ENCODE measurements around the gene MRPL50.

Gene MRPL50

GRCh38 chr9:101417977-101418376 is 19.6 kb upstream of the MRPL50 start:
- Histone ChIP-seq H3K79me2 (ENCODE audit: insufficient read depth, low read length) (no peaks in the 10 kb centered on the region), H3K4me3 (ENCODE audit: insufficient read depth, low read length, poor library complexity, severe bottlenecking) (no peak overlapping the region), H4K20me1 (ENCODE audit: low read depth, low read length) (no peaks in the 10 kb centered on the region), H3K27me3 (ENCODE audit: low read length) (no peaks in the 10 kb centered on the region), H3K4me2 (ENCODE audit: low read depth, low read length, poor library complexity, severe bottlenecking) (no peak overlapping the region), H3K36me3 (ENCODE audit: low read length) (no peaks in the 10 kb centered on the region), H2AFZ (ENCODE audit: low read depth, low read length, severe bottlenecking) (no peak overlapping the region), H3K9ac (ENCODE audit: low read length) (no peak overlapping the region), H3K9me3 (ENCODE audit: insufficient read depth, low read length) (no peaks in the 10 kb centered on the region), H3K9me2 (replicated peaks; ENCODE audit: insufficient read depth, low read length) (no peaks in the 10 kb centered on the region), H3K27ac (ENCODE audit: low read depth, low read length) (no peak overlapping the region), H3F3A (ENCODE audit: insufficient read depth) (0 out of 2 replicates have a peak, but pooled peaks cover 4% of the 10 kb centered on the region)
- TF ChIP-seq, protein P1, sequence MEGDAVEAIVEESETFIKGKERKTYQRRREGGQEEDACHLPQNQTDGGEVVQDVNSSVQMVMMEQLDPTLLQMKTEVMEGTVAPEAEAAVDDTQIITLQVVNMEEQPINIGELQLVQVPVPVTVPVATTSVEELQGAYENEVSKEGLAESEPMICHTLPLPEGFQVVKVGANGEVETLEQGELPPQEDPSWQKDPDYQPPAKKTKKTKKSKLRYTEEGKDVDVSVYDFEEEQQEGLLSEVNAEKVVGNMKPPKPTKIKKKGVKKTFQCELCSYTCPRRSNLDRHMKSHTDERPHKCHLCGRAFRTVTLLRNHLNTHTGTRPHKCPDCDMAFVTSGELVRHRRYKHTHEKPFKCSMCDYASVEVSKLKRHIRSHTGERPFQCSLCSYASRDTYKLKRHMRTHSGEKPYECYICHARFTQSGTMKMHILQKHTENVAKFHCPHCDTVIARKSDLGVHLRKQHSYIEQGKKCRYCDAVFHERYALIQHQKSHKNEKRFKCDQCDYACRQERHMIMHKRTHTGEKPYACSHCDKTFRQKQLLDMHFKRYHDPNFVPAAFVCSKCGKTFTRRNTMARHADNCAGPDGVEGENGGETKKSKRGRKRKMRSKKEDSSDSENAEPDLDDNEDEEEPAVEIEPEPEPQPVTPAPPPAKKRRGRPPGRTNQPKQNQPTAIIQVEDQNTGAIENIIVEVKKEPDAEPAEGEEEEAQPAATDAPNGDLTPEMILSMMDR (IDR thresholded peaks at IDR 0.05; ENCODE audit: insufficient read depth, low read length, poor library complexity, severe bottlenecking), result no peak
- no peak for TF ChIP-seq EZH2phosphoT487 (conservative IDR thresholded peaks at IDR 0.05; ENCODE audit: low read length)

DNA sequence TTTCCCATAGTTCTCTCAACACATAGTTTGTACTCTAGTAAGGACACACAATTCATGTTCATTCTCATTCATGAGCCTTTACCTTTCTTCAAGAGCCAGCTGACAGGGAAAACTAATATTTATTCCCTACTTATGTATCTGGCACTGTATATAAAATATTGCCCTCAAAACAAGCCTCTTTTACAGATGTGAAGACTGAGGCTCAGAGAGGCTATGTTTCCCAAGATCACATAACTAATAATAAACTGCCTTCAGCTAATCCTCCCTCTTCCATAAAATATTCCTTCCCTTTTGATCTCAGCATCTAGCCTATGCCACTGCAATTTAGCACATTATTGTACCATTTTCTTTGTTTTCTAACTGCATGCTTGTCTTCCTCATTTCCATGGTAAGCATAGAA is 19.0 kb upstream of the MRPL50 start:
- Histone ChIP-seq H3K9me2 (replicated peaks; ENCODE audit: insufficient read depth, low read length) (no peaks in the 10 kb centered on the region), H3K27ac (ENCODE audit: low read depth, low read length) (no peak overlapping the region), H3F3A (ENCODE audit: insufficient read depth) (0 out of 2 replicates have a peak, but pooled peaks cover 4% of the 10 kb centered on the region), H3K79me2 (ENCODE audit: insufficient read depth, low read length) (no peaks in the 10 kb centered on the region), H3K4me3 (ENCODE audit: insufficient read depth, low read length, poor library complexity, severe bottlenecking) (no peak overlapping the region), H4K20me1 (ENCODE audit: low read depth, low read length) (no peaks in the 10 kb centered on the region), H2AFZ (ENCODE audit: low read depth, low read length, severe bottlenecking) (no peak overlapping the region), H3K36me3 (ENCODE audit: low read length) (no peaks in the 10 kb centered on the region), H3K9ac (ENCODE audit: low read length) (no peak overlapping the region), H3K4me2 (ENCODE audit: low read depth, low read length, poor library complexity, severe bottlenecking) (no peak overlapping the region), H3K9me3 (ENCODE audit: insufficient read depth, low read length) (no peaks in the 10 kb centered on the region), H3K27me3 (ENCODE audit: low read length) (no peaks in the 10 kb centered on the region)
- no peak for TF ChIP-seq EZH2phosphoT487 (conservative IDR thresholded peaks at IDR 0.05; ENCODE audit: low read length)
- TF ChIP-seq, protein P1 (IDR thresholded peaks at IDR 0.05; ENCODE audit: insufficient read depth, low read length, poor library complexity, severe bottlenecking), result no peak

GRCh38 chr9:101415578-101415977 is 17.2 kb upstream of the MRPL50 start:
- no peaks in the 10 kb centered on the region for H3K79me2 ChIP-seq (ENCODE audit: insufficient read depth, low read length)
- TF ChIP-seq EZH2phosphoT487 (conservative IDR thresholded peaks at IDR 0.05; ENCODE audit: low read length), result no peak
- TF ChIP-seq, protein P1 (IDR thresholded peaks at IDR 0.05; ENCODE audit: insufficient read depth, low read length, poor library complexity, severe bottlenecking), result no peak
- H3F3A ChIP-seq (ENCODE audit: insufficient read depth), result peaks cover 4% of the 10 kb centered on the region; the same call in 1 of the 2 replicates
- H3K9me3 ChIP-seq (ENCODE audit: insufficient read depth, low read length), result peaks cover 7% of the 10 kb centered on the region; the same call in 1 of the 2 replicates
- H3K4me2 ChIP-seq (ENCODE audit: low read depth, low read length, poor library complexity, severe bottlenecking), result no peak overlapping the region
- H3K36me3 ChIP-seq (ENCODE audit: low read length), result 0 out of 2 replicates have a peak, but pooled peaks cover 3% of the 10 kb centered on the region
- no peak overlapping the region for H3K4me3 ChIP-seq (ENCODE audit: insufficient read depth, low read length, poor library complexity, severe bottlenecking)
- no peaks in the 10 kb centered on the region for H4K20me1 ChIP-seq (ENCODE audit: low read depth, low read length)
- no peaks in the 10 kb centered on the region for H3K9me2 ChIP-seq (replicated peaks; ENCODE audit: insufficient read depth, low read length)
- no peak overlapping the region for H3K9ac ChIP-seq (ENCODE audit: low read length)
- no peak overlapping the region for H3K27ac ChIP-seq (ENCODE audit: low read depth, low read length)
- no peak overlapping the region for H2AFZ ChIP-seq (ENCODE audit: low read depth, low read length, severe bottlenecking)
- H3K27me3 ChIP-seq (ENCODE audit: low read length), result no peaks in the 10 kb centered on the region

Measured in SU-DHL-6 (cell line).